NCI-H2196 (cell line): Measurements from ENCODE around the gene GALNT17.

Experiments
- DNase-seq: peaks from one replicate; lab custom pipeline; 2025; ENCODE audit not compliant: unreplicated experiment; lab: John Stamatoyannopoulos, UW

The GALNT17 gene

GRCh38 chr7:71443191-71443530 is 311.2 kb downstream of the GALNT17 start:
- DNase-seq: no peak

- no peak for DNase-seq
These were observed 312.2 kb downstream of the GALNT17 start for GRCh38 chr7:71444130-71444529.

GRCh38 chr7:71453630-71454029 is 321.7 kb downstream of the GALNT17 start:
- DNase-seq: no peak

GRCh38 chr7:71454981-71455380 is 323.0 kb downstream of the GALNT17 start:
- no peak for DNase-seq

- DNase-seq: no peak
These were observed 325.1 kb downstream of the GALNT17 start for GRCh38 chr7:71457021-71457420.

- no peak for DNase-seq
These were observed 326.1 kb downstream of the GALNT17 start for GRCh38 chr7:71457846-71458590.

- no peak for DNase-seq
These were observed 327.2 kb downstream of the GALNT17 start for GRCh38 chr7:71459132-71459531.

- DNase-seq: no peak
These were observed 329.6 kb downstream of the GALNT17 start for GRCh38 chr7:71461572-71461971.

GRCh38 chr7:71465741-71466189 is 333.8 kb downstream of the GALNT17 start:
- DNase-seq: no peak

GRCh38 chr7:71466448-71467145 is 334.7 kb downstream of the GALNT17 start:
- no peak for DNase-seq

GRCh38 chr7:71470326-71470725 is 338.4 kb downstream of the GALNT17 start:
- DNase-seq: no peak

- no peak for DNase-seq
These were observed 338.9 kb downstream of the GALNT17 start for GRCh38 chr7:71470830-71471229.

GRCh38 chr7:71472962-71473361 is 341.0 kb downstream of the GALNT17 start:
- DNase-seq: no peak

GRCh38 chr7:71473366-71473967 is 341.5 kb downstream of the GALNT17 start:
- no peak for DNase-seq

- no peak for DNase-seq
These were observed 345.5 kb downstream of the GALNT17 start for GRCh38 chr7:71477441-71477840.

GRCh38 chr7:71479231-71479630 is 347.3 kb downstream of the GALNT17 start:
- DNase-seq: no peak

- no peak for DNase-seq
These were observed 348.8 kb downstream of the GALNT17 start for GRCh38 chr7:71480791-71481190.

- no peak for DNase-seq
These were observed 350.3 kb downstream of the GALNT17 start for GRCh38 chr7:71482284-71482683.

GRCh38 chr7:71484380-71484779 is 352.4 kb downstream of the GALNT17 start:
- no peak for DNase-seq

GRCh38 chr7:71485586-71485985 is 353.6 kb downstream of the GALNT17 start:
- no peak for DNase-seq

GRCh38 chr7:71486414-71486813 is 354.5 kb downstream of the GALNT17 start:
- DNase-seq: no peak
